Activated B cell treated with CpG ODN at 0.5 μM for 24 hours (primary cell): ENCODE data around the gene TMEM40. TPM values are rescaled to one million over a fixed set of nuclear protein-coding genes. Genes with fewer than 3 reads are reported as not detected.

Source experiments
- ATAC-seq: fragments of 200-7000 bp; cut with Tn5 transposase; one replicate; pipeline ENCODE4 v1.10.0; 2021; ENCODE audit warnings: low read depth, mild to moderate bottlenecking, moderate library complexity
- CTCF ChIA-PET: fragments of 350-600 bp; sonication (Branson Sonifier 250); formaldehyde crosslinking; loops from one replicate; lab custom pipeline; 2021; ENCODE audit warnings: antibody characterized with exemption; lab: Charles Lee
- POLR2A ChIA-PET: fragments of 350-600 bp; sonication (Branson Sonifier 250); formaldehyde crosslinking; loops from one replicate; lab custom pipeline; 2021; ENCODE audit warnings: antibody characterized with exemption; lab: Charles Lee
- DNase-seq: peaks from one replicate; pipeline ENCODE4 v3.0.0; 2022
- H3K27ac Mint-ChIP-seq: one replicate; pipeline ENCODE4 v1.8.0; 2020; ENCODE audit warnings: mixed read lengths
- H3K27me3 Mint-ChIP-seq: one replicate; pipeline ENCODE4 v1.8.0; 2021; ENCODE audit warnings: mixed read lengths
- H3K36me3 Mint-ChIP-seq: one replicate; pipeline ENCODE4 v1.8.0; 2021; ENCODE audit warnings: low read depth, mixed read lengths
- H3K4me1 Mint-ChIP-seq: one replicate; pipeline ENCODE4 v1.8.0; 2021; ENCODE audit warnings: mixed read lengths
- H3K4me3 Mint-ChIP-seq: one replicate; pipeline ENCODE4 v1.8.0; 2020; ENCODE audit warnings: mild to moderate bottlenecking, mixed read lengths
- H3K9me3 Mint-ChIP-seq: one replicate; pipeline ENCODE4 v1.8.0; 2020; ENCODE audit warnings: mixed read lengths
- intact Hi-C: fragments of 100-400 bp; cut with micrococcal nuclease; formaldehyde crosslinking; loops from one replicate; pipeline ENCODE4 v1.15.1; 2024
- total RNA-seq: library from RNA; stranded (reverse); gene quantifications from 2 replicates; pipeline ENCODE4 v1.2.3, GENCODE V29; 2022
- TF ChIP-seq, protein P1 (sequence below): fragments of 200-600 bp; IDR thresholded peaks from one replicate; pipeline ENCODE4 v1.8.0; 2022; ENCODE audit warnings: antibody characterized with exemption, mild to moderate bottlenecking

The TMEM40 gene
- total RNA-seq, 1 donor from 2014 or later, result not detected

DNA sequence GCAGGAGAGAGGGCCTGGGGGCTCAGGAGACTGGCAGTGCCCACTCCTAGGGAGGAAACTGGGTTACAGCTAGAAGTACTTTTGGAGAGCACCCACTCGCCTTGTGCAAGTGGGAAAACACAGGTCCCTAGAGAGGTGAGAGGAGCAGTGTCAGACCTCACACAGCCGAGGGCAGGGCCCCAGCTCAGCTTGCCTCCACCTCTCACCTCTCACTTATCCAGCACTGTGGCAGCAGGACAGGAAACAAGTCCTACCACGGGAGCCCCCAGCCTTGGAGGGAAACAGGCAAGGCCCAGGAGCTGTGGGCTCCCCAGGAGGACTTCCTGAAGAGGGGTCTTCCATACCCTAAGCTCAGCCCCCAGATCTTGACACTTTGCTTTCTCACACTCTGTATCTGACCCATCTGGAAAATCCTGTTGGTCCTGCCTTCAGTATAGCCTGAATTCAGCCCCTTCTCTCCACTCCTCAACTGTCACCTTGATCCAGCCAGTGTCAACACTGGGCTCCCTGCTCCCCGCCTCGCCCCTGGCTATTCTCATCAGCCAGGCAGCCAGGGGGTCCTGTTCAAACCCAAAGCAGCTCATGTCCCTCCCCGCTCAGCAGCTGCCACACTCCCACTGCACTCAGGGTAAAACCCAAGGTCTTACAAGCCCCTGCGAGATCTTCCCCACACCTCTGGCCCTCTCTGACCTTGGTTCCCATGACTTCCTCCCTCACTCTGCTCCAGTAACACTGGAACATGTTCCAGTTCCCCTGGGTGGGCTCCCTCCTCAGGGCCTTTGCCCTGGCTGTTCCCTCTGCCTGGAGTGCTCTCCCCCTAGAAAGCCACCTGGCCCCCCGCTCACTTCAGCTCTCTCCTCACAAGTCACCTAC lies 870 bp upstream of the TMEM40 start:
- TF ChIP-seq, protein P1, sequence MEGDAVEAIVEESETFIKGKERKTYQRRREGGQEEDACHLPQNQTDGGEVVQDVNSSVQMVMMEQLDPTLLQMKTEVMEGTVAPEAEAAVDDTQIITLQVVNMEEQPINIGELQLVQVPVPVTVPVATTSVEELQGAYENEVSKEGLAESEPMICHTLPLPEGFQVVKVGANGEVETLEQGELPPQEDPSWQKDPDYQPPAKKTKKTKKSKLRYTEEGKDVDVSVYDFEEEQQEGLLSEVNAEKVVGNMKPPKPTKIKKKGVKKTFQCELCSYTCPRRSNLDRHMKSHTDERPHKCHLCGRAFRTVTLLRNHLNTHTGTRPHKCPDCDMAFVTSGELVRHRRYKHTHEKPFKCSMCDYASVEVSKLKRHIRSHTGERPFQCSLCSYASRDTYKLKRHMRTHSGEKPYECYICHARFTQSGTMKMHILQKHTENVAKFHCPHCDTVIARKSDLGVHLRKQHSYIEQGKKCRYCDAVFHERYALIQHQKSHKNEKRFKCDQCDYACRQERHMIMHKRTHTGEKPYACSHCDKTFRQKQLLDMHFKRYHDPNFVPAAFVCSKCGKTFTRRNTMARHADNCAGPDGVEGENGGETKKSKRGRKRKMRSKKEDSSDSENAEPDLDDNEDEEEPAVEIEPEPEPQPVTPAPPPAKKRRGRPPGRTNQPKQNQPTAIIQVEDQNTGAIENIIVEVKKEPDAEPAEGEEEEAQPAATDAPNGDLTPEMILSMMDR, result no peak
- DNase-seq (no peak), ATAC-seq (no peak)
- peaks cover 13% of the 10 kb centered on the region for H3K27me3 Mint-ChIP-seq
- H3K4me1 Mint-ChIP-seq, result peaks cover 17% of the 10 kb centered on the region
- no peak overlapping the region for H3K4me3 Mint-ChIP-seq
- H3K36me3 Mint-ChIP-seq, result no peaks in the 10 kb centered on the region
- H3K9me3 Mint-ChIP-seq, result no peaks in the 10 kb centered on the region
- ChIA-PET CTCF (no interaction called here), POLR2A (no interaction called here)
- intact Hi-C loops, result no loop called here
- H3K27ac Mint-ChIP-seq, result no peak overlapping the region

DNA sequence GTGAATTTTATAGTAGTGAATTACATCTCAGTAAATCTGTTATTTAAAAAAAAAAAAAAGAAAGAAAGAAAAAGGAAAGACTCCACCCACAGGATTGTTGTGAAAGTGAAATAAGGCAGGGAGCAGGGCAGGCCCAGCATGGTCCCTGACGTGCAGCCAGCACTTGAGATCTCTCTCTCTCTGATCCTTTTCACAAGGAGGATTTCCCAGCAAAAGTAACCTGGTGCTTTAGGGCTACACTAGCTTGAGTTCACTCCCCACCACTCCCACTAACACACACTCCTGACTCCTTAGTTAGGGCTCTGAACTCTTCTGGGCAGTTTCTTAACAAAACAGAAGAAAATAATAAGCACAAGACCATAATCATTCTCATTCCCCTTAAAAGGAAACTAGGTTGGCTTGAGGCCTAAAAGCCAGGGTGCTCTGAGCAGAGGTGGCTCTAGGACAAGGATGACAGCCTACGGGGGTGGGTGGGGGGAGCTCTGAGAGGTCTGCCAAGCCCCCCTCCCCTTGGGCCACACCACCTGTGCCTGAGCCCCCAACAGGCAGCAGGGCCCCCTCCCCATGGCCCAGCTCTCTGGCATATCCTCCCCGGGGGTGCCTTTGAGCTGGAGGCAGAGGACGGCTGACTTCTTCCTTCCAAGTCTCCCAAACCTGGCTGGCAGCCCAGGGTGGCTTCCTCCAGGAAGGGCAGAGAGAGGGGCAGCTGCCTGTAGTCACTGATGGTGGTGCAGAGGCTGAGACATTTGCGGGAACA lies 856 bp downstream of the TMEM40 start:
- H3K27ac Mint-ChIP-seq, result no peak overlapping the region
- TF ChIP-seq, protein P1, result no peak
- CTCF ChIA-PET, result no interaction called here

DNA sequence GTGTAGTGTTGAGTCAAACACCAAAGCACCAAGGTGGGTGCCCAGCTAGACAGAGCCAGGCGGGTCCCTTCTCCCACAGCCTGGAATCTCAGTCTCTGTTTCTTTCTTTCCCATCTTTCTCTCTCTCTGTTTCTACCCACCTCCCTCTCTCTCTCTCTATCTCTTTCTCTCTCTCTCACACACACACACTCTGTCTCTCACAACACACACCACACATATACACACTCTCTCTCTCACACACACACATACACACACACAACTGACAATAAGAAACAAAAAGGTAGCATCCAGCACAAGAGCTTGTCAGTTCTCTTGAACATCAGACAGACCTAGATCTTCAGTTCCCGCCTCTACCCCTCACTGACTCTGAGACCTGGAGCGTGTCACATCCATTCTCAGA lies 2.4 kb downstream of the TMEM40 start:
- intact Hi-C loops, result no loop called here
- Mint-ChIP-seq H3K27me3 (peaks cover 9% of the 10 kb centered on the region), H3K27ac (no peak overlapping the region), H3K36me3 (no peaks in the 10 kb centered on the region), H3K4me3 (no peak overlapping the region), H3K9me3 (no peaks in the 10 kb centered on the region), H3K4me1 (peaks cover 20% of the 10 kb centered on the region)
- DNase-seq (no peak), ATAC-seq (no peak)
- TF ChIP-seq, protein P1, result no peak
- ChIA-PET CTCF (no interaction called here), POLR2A (no interaction called here)

More for the DNA sequence above, 856 bp downstream of the TMEM40 start:
- ATAC-seq, result no peak
- no peak for DNase-seq
- H3K36me3 Mint-ChIP-seq, result no peaks in the 10 kb centered on the region
- intact Hi-C loops, result loop anchor here (1.0 kb wide), 1 partner anchor 9 kb away; no protein-coding TSS in a partner anchor
- peaks cover 11% of the 10 kb centered on the region for H3K27me3 Mint-ChIP-seq
- H3K9me3 Mint-ChIP-seq, result no peaks in the 10 kb centered on the region
- POLR2A ChIA-PET, result interaction anchor here (0.6 kb wide), 1 partner anchor 311 kb away, joined by 4 read pairs; no protein-coding TSS in a partner anchor
- H3K4me1 Mint-ChIP-seq, result peaks cover 17% of the 10 kb centered on the region
- H3K4me3 Mint-ChIP-seq, result no peak overlapping the region

DNA sequence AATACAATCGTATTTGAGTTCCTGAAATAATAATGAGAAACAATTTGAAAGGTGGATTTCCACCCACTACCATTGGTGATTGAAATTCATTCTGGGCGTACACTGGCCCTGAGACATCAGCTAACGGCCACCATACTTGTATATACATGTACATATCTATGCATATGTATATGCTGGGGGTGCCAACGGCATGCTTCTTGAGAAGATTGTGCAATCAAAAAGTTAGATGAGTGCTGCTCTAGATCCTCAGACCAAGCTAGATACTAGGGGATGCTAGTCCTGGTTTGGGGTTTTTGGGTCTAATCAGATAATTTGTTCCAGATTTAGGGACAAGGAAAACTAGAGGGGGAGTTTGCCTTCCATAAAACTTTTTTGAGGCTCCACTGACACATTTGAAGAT lies 2.9 kb downstream of the TMEM40 start:
- intact Hi-C loops, result no loop called here
- ATAC-seq (no peak), DNase-seq (no peak)
- no peak overlapping the region for H3K4me3 Mint-ChIP-seq
- peaks cover 9% of the 10 kb centered on the region for H3K27me3 Mint-ChIP-seq
- no peaks in the 10 kb centered on the region for H3K9me3 Mint-ChIP-seq
- ChIA-PET CTCF (no interaction called here), POLR2A (no interaction called here)
- peaks cover 20% of the 10 kb centered on the region for H3K4me1 Mint-ChIP-seq
- no peaks in the 10 kb centered on the region for H3K36me3 Mint-ChIP-seq
- no peak overlapping the region for H3K27ac Mint-ChIP-seq
- TF ChIP-seq, protein P1, result no peak

DNA sequence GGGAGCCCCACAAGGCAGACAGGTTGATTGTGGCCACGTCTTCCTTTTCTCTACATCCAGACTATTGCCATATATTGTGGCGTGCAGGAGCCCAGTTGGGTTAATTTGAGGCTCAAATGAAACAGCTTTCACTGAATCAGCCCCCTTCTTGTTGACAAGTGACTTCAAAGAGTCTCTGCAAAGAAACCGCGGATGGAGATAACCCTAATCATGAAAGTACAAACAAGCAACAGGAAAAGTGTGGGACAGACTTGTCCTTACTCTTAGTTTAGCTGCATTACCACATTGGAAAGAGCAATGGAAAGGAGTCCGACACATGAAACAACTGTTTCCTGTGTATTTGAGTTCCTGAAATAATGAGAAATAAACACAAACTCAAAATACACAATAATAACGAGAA lies 3.3 kb downstream of the TMEM40 start:
- CTCF ChIA-PET, result no interaction called here
- ATAC-seq, result no peak
- no peaks in the 10 kb centered on the region for H3K9me3 Mint-ChIP-seq
- POLR2A ChIA-PET, result no interaction called here
- H3K27ac Mint-ChIP-seq, result no peak overlapping the region
- DNase-seq, result no peak
- TF ChIP-seq, protein P1, result no peak
- peaks cover 24% of the 10 kb centered on the region for H3K4me1 Mint-ChIP-seq
- peaks cover 7% of the 10 kb centered on the region for H3K27me3 Mint-ChIP-seq
- no peaks in the 10 kb centered on the region for H3K36me3 Mint-ChIP-seq
- H3K4me3 Mint-ChIP-seq, result no peak overlapping the region
- intact Hi-C loops, result no loop called here
